Fibroblast of pulmonary artery (primary cell): Measurements from ENCODE around the gene MORC2.
A peak's percentile ranks its signal among the peaks of the same experiment; 100 is the strongest.

ENCODE experiments used
- DNase-seq: peaks from one replicate; pipeline ENCODE4 v3.0.0-alpha.2; 2010; ENCODE audit warnings: low read depth
- H3K4me3 ChIP-seq: replicated peaks from 2 replicates; pipeline ENCODE4 v1.5.1; 2011; ENCODE audit warnings: low read depth, mild to moderate bottlenecking, control low read depth, low read length, moderate library complexity
- CTCF ChIP-seq: IDR thresholded peaks from 2 replicates; pipeline ENCODE4 v1.5.1; 2011; ENCODE audit warnings: mild to moderate bottlenecking, control low read depth, low read length, inconsistent platforms; ENCODE audit errors: missing control alignments

MORC2 gene

DNA sequence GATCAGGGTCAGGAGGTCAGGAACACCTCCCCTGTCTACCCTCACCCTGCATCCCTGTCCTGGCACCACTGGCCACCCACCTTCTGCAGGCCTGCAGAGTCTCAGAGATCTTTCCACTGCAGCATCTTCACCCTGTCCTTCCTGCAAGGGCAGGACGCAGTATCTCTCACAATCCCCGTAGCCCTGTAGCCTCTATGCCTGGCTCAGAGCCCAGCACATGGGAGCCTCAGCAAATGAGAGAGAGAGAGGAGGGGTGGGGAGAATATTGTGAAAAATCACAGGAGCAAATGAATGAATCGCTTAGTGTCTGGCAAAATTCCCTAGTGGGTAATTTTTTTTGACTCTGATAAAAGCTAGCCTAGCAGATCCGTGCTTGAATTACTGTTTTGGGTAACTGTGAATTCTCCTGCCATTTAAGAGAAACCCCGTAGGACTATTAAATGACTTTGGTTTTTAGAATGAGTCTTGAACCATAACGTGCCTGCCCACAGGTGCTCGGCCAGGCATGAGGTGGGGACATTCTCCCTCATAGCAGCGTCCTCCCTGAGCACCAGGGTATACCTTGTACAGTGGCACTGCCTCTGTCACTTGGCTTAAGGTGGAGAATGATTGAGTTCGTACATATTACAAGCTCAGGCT is 91.5 kb downstream of the MORC2 start:
- no peak overlapping the region for H3K4me3 ChIP-seq
- DNase-seq = peak; percentile 78
- no peak for TF ChIP-seq CTCF

- H3K4me3 ChIP-seq = no peak overlapping the region
- no peak for TF ChIP-seq CTCF
- no peak for DNase-seq
Observed at GRCh38 chr22:30876221-30876751, 92.3 kb downstream of the MORC2 start.

DNA sequence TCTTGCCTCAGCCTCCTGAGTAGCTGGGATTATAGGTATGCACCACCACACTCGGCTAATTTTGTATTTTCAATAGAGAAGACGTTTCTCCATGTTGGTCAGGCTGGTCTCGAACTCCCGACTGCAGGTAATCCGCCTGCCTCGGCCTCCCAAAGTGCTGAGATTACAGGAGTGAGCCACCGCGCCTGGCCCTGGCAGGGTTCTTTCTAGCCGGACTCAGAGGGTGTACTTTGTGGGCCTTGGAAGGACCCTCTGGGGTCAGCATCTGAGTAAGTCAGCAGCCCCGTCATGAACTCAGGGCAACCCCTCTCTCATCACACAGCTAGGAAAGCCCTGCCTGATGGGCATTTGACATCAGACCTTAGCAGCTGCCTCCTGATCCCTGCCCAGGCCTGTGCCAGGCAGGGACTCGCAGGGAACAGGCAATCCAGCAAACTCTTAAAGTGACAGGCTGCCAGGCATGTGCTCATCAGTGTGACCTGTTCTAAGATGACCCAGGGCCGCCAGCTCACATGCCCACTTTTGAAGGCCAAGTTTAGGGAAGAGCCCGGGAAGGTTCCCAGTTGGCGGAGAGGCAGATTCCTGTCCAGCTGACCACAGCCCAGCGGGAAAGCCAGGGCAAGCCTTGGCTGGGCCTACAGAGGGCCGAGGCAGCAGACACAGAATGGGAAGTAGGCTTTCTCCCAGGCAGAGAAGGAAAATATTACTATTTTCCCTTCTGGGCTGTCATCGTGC is 92.9 kb downstream of the MORC2 start:
- no peak for DNase-seq
- no peak overlapping the region for H3K4me3 ChIP-seq
- TF ChIP-seq CTCF = no peak
